ENCODE measurements around the gene ZNF791. TPM values are rescaled to one million over a fixed set of nuclear protein-coding genes. Genes with fewer than 3 reads are reported as not detected.

ZNF791 gene
- total and polyA plus RNA-seq, 8 donors: 4.7 to 33.0 (median 18.4) TPM

DNA sequence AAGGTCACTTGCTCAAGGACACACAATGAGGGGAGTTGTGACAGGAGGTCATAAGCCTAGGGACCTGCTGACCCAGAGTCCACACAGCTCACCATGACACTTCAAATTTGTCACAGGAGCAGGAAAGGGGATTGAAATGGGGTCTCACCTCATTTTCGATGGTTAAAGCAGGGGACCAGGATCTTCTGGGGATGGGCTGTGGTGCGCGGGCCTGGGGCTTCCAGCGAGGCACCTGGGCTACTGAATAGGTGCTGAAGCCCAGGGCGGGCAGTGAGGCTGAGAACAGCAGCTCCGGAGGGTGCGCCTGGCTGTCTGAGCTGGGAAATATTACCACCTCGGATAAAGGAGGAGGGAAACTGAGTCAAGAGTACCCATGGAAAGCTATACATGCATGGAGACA, 44.8 kb downstream of the ZNF791 start:
- H3K4me3 ChIP-seq: no peak overlapping the region
- H3K27ac ChIP-seq: no peak overlapping the region
- H3K4me1 ChIP-seq: no peaks in the 10 kb centered on the region
- no peak for TF ChIP-seq EP300 (IDR thresholded peaks at IDR 0.05)
- TF ChIP-seq, protein P1, sequence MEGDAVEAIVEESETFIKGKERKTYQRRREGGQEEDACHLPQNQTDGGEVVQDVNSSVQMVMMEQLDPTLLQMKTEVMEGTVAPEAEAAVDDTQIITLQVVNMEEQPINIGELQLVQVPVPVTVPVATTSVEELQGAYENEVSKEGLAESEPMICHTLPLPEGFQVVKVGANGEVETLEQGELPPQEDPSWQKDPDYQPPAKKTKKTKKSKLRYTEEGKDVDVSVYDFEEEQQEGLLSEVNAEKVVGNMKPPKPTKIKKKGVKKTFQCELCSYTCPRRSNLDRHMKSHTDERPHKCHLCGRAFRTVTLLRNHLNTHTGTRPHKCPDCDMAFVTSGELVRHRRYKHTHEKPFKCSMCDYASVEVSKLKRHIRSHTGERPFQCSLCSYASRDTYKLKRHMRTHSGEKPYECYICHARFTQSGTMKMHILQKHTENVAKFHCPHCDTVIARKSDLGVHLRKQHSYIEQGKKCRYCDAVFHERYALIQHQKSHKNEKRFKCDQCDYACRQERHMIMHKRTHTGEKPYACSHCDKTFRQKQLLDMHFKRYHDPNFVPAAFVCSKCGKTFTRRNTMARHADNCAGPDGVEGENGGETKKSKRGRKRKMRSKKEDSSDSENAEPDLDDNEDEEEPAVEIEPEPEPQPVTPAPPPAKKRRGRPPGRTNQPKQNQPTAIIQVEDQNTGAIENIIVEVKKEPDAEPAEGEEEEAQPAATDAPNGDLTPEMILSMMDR (IDR thresholded peaks at IDR 0.05): no peak
- TF ChIP-seq POLR2AphosphoS5 (IDR thresholded peaks at IDR 0.05): no peak
- TF ChIP-seq POLR2A (IDR thresholded peaks at IDR 0.05): no peak
- H3K9me3 ChIP-seq: no peaks in the 10 kb centered on the region
- WGBS, 5 donors: 93 to 97% (median 97%) methylated on average over 8 of the region's 8 CpGs
- intact Hi-C loops (cut with DNase I; ENCODE audit: low total_unique reads): no loop called here
- peaks cover 25 to 88% (median 83%) of the 10 kb centered on the region in 4 donors for H3K36me3 ChIP-seq
- DNase-seq: no peak
- H3K27me3 ChIP-seq: no peaks in the 10 kb centered on the region

DNA sequence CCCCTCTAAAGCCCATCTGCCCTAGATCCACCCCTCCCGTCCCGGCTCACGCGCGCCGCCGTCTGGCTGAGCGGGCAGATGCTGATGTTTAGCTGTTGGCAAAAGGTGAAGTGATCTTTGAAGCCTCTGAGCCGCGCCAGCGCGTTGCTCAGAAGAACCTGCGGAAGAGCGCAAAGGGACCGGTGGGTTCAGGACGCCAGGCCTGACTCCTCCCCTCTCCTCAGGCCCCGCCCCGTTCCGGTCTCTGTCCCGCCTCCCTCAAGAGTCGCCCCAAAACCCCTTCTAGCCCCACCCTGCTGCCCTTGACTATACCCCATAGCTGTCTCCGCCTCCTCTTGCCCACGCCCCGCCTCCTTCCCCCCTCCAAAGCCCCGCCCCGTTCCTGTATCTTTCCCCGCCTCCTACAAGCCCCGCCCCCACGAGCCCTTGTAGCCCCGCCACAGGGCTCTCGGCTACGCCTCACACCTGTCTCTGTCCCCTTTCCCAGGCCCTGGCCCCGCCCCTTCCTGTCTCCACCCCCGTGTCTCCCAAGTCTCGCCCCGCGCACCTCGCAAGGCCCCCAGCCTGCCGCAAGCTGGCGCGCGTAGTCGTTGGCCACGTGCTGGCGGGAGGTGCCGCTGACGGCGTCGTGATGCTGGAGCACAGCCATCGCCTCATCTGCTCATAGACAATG, 46.3 kb downstream of the ZNF791 start:
- H3K4me1 ChIP-seq: no peaks in the 10 kb centered on the region
- intact Hi-C loops (cut with DNase I; ENCODE audit: low total_unique reads): no loop called here
- H3K27ac ChIP-seq: no peak overlapping the region
- no peaks in the 10 kb centered on the region for H3K27me3 ChIP-seq
- no peaks in the 10 kb centered on the region for H3K9me3 ChIP-seq
- TF ChIP-seq POLR2AphosphoS5 (IDR thresholded peaks at IDR 0.05): no peak
- TF ChIP-seq POLR2A (IDR thresholded peaks at IDR 0.05): no peak
- no peak for TF ChIP-seq EP300 (IDR thresholded peaks at IDR 0.05)
- TF ChIP-seq, protein P1 (IDR thresholded peaks at IDR 0.05): no peak
- H3K36me3 ChIP-seq: peaks cover 39 to 92% (median 87%) of the 10 kb centered on the region in 4 donors
- WGBS, 5 donors: 70 to 76% (median 74%) methylated on average over 42 to 50 of the region's 50 CpGs
- no peak overlapping the region for H3K4me3 ChIP-seq
- DNase-seq: no peak

DNA sequence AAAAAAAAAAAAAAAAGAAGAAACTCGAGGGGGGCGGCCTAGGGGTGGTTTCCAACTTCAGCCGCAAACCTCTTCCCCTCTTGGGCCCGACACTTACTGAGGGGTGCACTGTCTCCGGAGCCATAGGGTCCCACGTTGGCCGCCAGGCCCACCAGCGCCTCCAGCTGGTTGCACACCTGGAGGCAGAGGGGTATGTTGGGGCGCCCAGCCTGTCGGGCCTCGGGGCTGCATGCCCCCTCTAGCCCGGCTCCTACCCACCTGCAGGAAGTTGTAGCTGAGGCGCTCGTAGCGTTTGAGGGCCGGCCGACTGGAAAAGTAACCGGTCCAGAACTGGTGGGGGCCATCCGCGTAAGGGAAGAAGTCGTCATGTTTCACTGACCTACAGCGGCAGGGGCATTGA, 47.2 kb downstream of the ZNF791 start:
- WGBS, 5 donors: 95 to 98% (median 96%) methylated on average over 19 to 22 of the region's 22 CpGs
- Histone ChIP-seq H3K4me3 (no peak overlapping the region), H3K27me3 (no peaks in the 10 kb centered on the region), H3K36me3 (peaks cover 46 to 96% (median 93%) of the 10 kb centered on the region in 4 donors), H3K9me3 (no peaks in the 10 kb centered on the region), H3K4me1 (no peaks in the 10 kb centered on the region), H3K27ac (no peak overlapping the region)
- TF ChIP-seq, protein P1 (IDR thresholded peaks at IDR 0.05): no peak
- TF ChIP-seq EP300 (IDR thresholded peaks at IDR 0.05) (no peak), POLR2AphosphoS5 (IDR thresholded peaks at IDR 0.05) (no peak)
- intact Hi-C loops (cut with DNase I; ENCODE audit: low total_unique reads): no loop called here
- DNase-seq: no peak

DNA sequence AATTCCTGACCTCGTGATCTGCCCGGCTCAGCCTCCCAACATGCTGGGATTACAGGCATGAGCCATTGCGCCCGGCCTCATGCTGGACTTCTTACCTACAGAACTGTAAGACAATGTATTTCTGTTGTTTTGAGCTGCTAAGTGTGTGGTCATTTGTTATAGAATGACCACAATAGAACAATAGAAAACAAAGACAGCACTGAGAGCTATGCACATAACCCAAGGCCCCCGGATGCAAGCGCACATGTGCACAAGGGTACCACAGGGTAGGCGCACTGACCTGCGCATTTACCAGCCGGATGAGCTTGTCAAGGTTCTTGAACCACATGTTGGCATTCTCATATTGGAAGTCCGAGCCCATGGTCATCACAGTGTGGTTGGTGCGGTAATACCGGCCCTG, 50.3 kb downstream of the ZNF791 start:
- TF ChIP-seq, protein P1 (IDR thresholded peaks at IDR 0.05): no peak
- no peak for TF ChIP-seq POLR2AphosphoS5 (IDR thresholded peaks at IDR 0.05)
- no peak for TF ChIP-seq EP300 (IDR thresholded peaks at IDR 0.05)
- no peak for TF ChIP-seq POLR2A (IDR thresholded peaks at IDR 0.05)
- H3K9me3 ChIP-seq: no peaks in the 10 kb centered on the region
- WGBS, 5 donors: 93 to 98% (median 97%) methylated on average over 12 of the region's 12 CpGs
- peaks cover 47 to 93% (median 91%) of the 10 kb centered on the region in 4 donors for H3K36me3 ChIP-seq
- DNase-seq: no peak
- intact Hi-C loops (cut with DNase I; ENCODE audit: low total_unique reads): no loop called here
- H3K4me1 ChIP-seq: peaks cover 4 to 18% (median 16%) of the 10 kb centered on the region in 4 donors
- H3K4me3 ChIP-seq: no peak overlapping the region
- H3K27ac ChIP-seq: no peak overlapping the region
- no peaks in the 10 kb centered on the region for H3K27me3 ChIP-seq

Data from stomach (tissue), 9 donors.